Measurements from ENCODE around the gene AIFM2.

GRCh38 chr10:70145166-70145665, 12.6 kb upstream of the AIFM2 start:
- no peak for TF ChIP-seq POLR2AphosphoS5 (IDR thresholded peaks at IDR 0.05)
- no peak for TF ChIP-seq CTCF (IDR thresholded peaks at IDR 0.05)
- no peak for TF ChIP-seq POLR2A (IDR thresholded peaks at IDR 0.05)
